K562 (cell line): ENCODE data around the gene GPR55. TPM values are rescaled to one million over a fixed set of nuclear protein-coding genes. Genes with fewer than 3 reads are reported as not detected.

Experiments used
- ATAC-seq: fragments of 200-7000 bp; cut with Tn5 transposase; 3 replicates; pipeline ENCODE4 v1.9.1; 2020; ENCODE audit warnings: moderate library complexity
- BruUV-seq: library from RNA; stranded (reverse); fragments of 400-500 nt; replicated peaks from 2 replicates; lab custom pipeline; 2021; lab: Mats Ljungman, UMichigan
- CTCF ChIA-PET: fragments of 300-600 bp; formaldehyde crosslinking; extraction: SDS; loops from one replicate; lab custom pipeline; 2021; ENCODE audit warnings: low intra/inter-chr PET ratio; lab: Yijun Ruan, JAX
- POLR2A ChIA-PET: fragments of 300-600, 350-650 bp; sonication (Branson Sonifier 250); formaldehyde crosslinking; extraction: SDS; loops from one replicate; lab custom pipeline; 2021; ENCODE audit warnings: antibody characterized with exemption, inconsistent platforms; lab: Yijun Ruan, JAX
- DNase-seq, 4 experiments: peaks; one replicate each; pipeline versions ENCODE4 v3.0.0 to v3.0.0-alpha.2; 2011 to 2018; ENCODE audit warnings: low spot score in 3 of 4, mixed read lengths in 3 of 4; ENCODE audit errors: extremely low read depth in 1 of 4
- FAIRE-seq: peaks from 2 replicates; lab custom pipeline; 2011; peaks lifted over from hg19 to GRCh38; lab: Jason Lieb, UNC
- H2AFZ ChIP-seq: 2 replicates; pipeline ENCODE4 v1.6.0; 2011; ENCODE audit warnings: low read depth, low read length, control low read depth, inconsistent platforms
- H3K27ac ChIP-seq: fragments of 200-600 bp; 3 replicates; pipeline ENCODE4 v1.8.0; 2011; ENCODE audit warnings: low read depth, mild to moderate bottlenecking, control low read depth, inconsistent platforms, low read length, moderate library complexity, mixed read lengths; ENCODE audit errors: extremely low read depth
- H3K27me3 ChIP-seq, 2 experiments: fragments of 300-600 bp in 1 of 2; 2 replicates in 1 of 2; 3 replicates in 1 of 2; pipeline versions ENCODE4 v1.6.0 to v1.8.0; 2011; ENCODE audit warnings: inconsistent platforms in 2 of 2, low read length in 2 of 2, mild to moderate bottlenecking in 1 of 2, mixed read lengths in 1 of 2, moderate library complexity in 1 of 2; ENCODE audit not compliant: control insufficient read depth in 2 of 2, insufficient read depth in 2 of 2
- H3K36me3 ChIP-seq: fragments of 300-600 bp; 3 replicates; pipeline ENCODE4 v1.8.0; 2011; ENCODE audit warnings: mild to moderate bottlenecking, low read length, inconsistent platforms; ENCODE audit not compliant: control insufficient read depth, insufficient read depth
- H3K4me1 ChIP-seq, 2 experiments: fragments of 200-600 bp in 1 of 2; replicated peaks in 1 of 2; 2 replicates in 1 of 2; 3 replicates in 1 of 2; pipeline versions ENCODE4 v1.5.1 to v1.8.0; 2011; ENCODE audit warnings: inconsistent platforms in 2 of 2, low read length in 2 of 2, mild to moderate bottlenecking in 1 of 2, mixed read lengths in 1 of 2, moderate library complexity in 1 of 2; ENCODE audit not compliant: control insufficient read depth in 2 of 2, insufficient read depth in 2 of 2
- H3K4me2 ChIP-seq: 2 replicates; pipeline ENCODE4 v1.6.1; 2011; ENCODE audit warnings: low read length, control low read depth, inconsistent platforms, mixed read lengths; ENCODE audit not compliant: insufficient read depth
- H3K4me3 ChIP-seq: fragments of 200-600 bp; sonication (generic), shearing (Covaris generic); 2 replicates; pipeline ENCODE4 v1.5.1; 2016; ENCODE audit warnings: control low read depth, inconsistent platforms
- H3K79me2 ChIP-seq: fragments of 200-600 bp; 3 replicates; pipeline ENCODE4 v1.8.0; 2011; ENCODE audit warnings: low read length, inconsistent platforms; ENCODE audit not compliant: control insufficient read depth, insufficient read depth
- H3K9ac ChIP-seq, 2 experiments: 2 replicates each; pipeline versions ENCODE4 v1.6.0 to v1.6.1; 2011; ENCODE audit warnings: low read depth in 2 of 2, low read length in 2 of 2, control low read depth in 1 of 2, inconsistent platforms in 1 of 2, mild to moderate bottlenecking in 1 of 2, mixed read lengths in 1 of 2; ENCODE audit not compliant: insufficient read depth in 1 of 2
- H3K9me1 ChIP-seq: one replicate; pipeline ENCODE4 v1.6.0; 2011; ENCODE audit warnings: inconsistent platforms, mild to moderate bottlenecking, low read length, moderate library complexity; ENCODE audit not compliant: control insufficient read depth, insufficient read depth
- H3K9me3 ChIP-seq: replicated peaks from 2 replicates; pipeline ENCODE4 v1.5.1; 2011; ENCODE audit warnings: low read depth, low read length, inconsistent platforms; ENCODE audit not compliant: control insufficient read depth, insufficient read depth
- H4K20me1 ChIP-seq: replicated peaks from 2 replicates; pipeline ENCODE4 v1.6.1; 2011; ENCODE audit warnings: low read length, inconsistent platforms, mixed read lengths; ENCODE audit not compliant: control insufficient read depth, insufficient read depth
- BCOR ChIP-seq: fragments of 450-650 bp; IDR thresholded peaks from 2 replicates; pipeline ENCODE4 v1.6.1; 2016
- E2F3 ChIP-seq: fragments of 250-450 bp; sonication (Bioruptor Pico); IDR thresholded peaks from 2 replicates; pipeline ENCODE4 v1.4.0; 2020; ENCODE audit warnings: mild to moderate bottlenecking
- FOSL1 ChIP-seq: fragments of 200-800 bp; sonication (Bioruptor generic); conservative IDR thresholded peaks from 2 replicates; pipeline ENCODE4 v1.6.1; 2016; ENCODE audit warnings: missing genetic modification characterization, missing compliant biosample characterization
- HDAC6 ChIP-seq: IDR thresholded peaks from 2 replicates; pipeline ENCODE4 v1.6.1; 2012; ENCODE audit warnings: low read depth, mild to moderate bottlenecking, control low read depth, inconsistent platforms, low read length, moderate library complexity
- HSF4 ChIP-seq: fragments of 250-450 bp; sonication (Bioruptor Pico); IDR thresholded peaks from 2 replicates; pipeline ENCODE4 v2.1.2; 2022; ENCODE audit warnings: mild to moderate bottlenecking, moderate library complexity, borderline replicate concordance
- ZZZ3 ChIP-seq: fragments of 450-650 bp; IDR thresholded peaks from 2 replicates; pipeline ENCODE4 v1.6.1; 2016; ENCODE audit warnings: antibody characterized with exemption, mild to moderate bottlenecking, moderate library complexity
- WGBS: fragments of 100-300 bp; shearing (Covaris generic); methylation state at CpG from one replicate; pipeline ENCODE4 v1.1.6; 2016; ENCODE audit warnings: low coverage, mixed read lengths; ENCODE audit not compliant: insufficient coverage; ENCODE audit errors: missing lambda C conversion rate; 5-methylcytosine and 5-hydroxymethylcytosine counted together
- in situ Hi-C: fragments of 300-500 bp; cut with MboI; formaldehyde crosslinking; loops from 4 replicates; pipeline ENCODE4 v1.15.0; 2018; ENCODE audit warnings: inconsistent platforms, mixed read lengths
- intact Hi-C: fragments of 100-400 bp; cut with micrococcal nuclease; formaldehyde crosslinking; loops from 2 replicates; pipeline ENCODE4 v1.14.2; 2022
- polyA plus RNA-seq, 8 experiments: library from polyadenylated mRNA; depleted of rRNA in 4 of 8; stranded (reverse) in 5 of 8; unstranded in 3 of 8; fragments of >200 nt; fragmentation: Nextera tagmentation in 2 of 8; fragmentation: Illumina TruSeq in 1 of 8; extraction: Ambion mirVana in 2 of 8; extraction: Trizol in 1 of 8; gene quantifications; 2 replicates each; pipeline versions ENCODE4 v1.2.1 to v1.2.3, GENCODE V29; 2011 to 2014; ENCODE audit warnings: inconsistent platforms in 1 of 8, missing spikeins in 1 of 8
- total RNA-seq, 7 experiments: library from RNA; depleted of rRNA in 6 of 7; stranded (reverse); fragments of >200 nt in 6 of 7; fragmentation: Illumina TruSeq in 2 of 7; extraction: Trizol in 2 of 7; gene quantifications; 2 replicates each; pipeline versions ENCODE4 v1.2.1 to v1.2.3, GENCODE V29; 2011 to 2021; ENCODE audit warnings: low replicate concordance in 1 of 7
- TF ChIP-seq, protein P1 (sequence below): sonication (generic); formaldehyde crosslinking; IDR thresholded peaks from 2 replicates; pipeline ENCODE4 v1.8.1; 2022; ENCODE audit warnings: missing genetic modification reagents
- TF ChIP-seq, protein P2 (sequence below): sonication (generic); formaldehyde crosslinking; IDR thresholded peaks from 2 replicates; pipeline ENCODE4 v1.9.0; 2022; ENCODE audit warnings: mild to moderate bottlenecking, missing genetic modification reagents
- TF ChIP-seq, protein P3 (sequence below): sonication (generic); formaldehyde crosslinking; IDR thresholded peaks from 2 replicates; pipeline ENCODE4 v1.8.0; 2022; ENCODE audit warnings: mild to moderate bottlenecking, missing genetic modification reagents

Gene GPR55
- total and polyA plus RNA-seq, 9 of the 15 experiments (the other 6 are each of a cell fraction or from before 2014, with no cell fraction given): 0.11 to 0.49 (median 0.27) TPM

DNA sequence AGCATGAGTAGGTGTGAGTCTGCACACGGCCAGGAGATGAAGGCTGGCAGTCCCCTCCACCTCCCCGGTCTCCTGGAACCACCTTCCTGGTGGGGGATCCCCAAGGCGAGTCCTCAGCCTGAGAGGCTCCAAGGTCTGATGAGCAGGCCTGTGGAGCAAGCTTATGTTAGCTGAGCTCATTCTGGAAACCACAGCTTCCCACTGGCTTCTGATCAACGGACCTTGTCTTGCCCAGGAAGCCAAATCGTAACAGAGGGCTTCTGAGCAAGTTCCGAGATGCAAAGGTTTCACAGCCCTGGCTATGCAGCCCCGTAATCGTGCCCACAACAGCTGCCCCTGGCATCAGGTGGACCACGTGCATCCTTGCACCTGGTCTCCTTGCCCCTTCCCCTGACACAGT is 28.8 kb upstream of the GPR55 start:
- Histone ChIP-seq H4K20me1 (no peaks in the 10 kb centered on the region), H3K9ac (no peak overlapping the region), H3K9me3 (no peaks in the 10 kb centered on the region), H2AFZ (no peak overlapping the region), H3K27ac (no peak overlapping the region), H3K4me3 (no peak overlapping the region), H3K4me1 (peaks cover 0 to 4% of the 10 kb centered on the region in 2 experiments; a peak in 1 of 5 replicates), H3K36me3 (no peaks in the 10 kb centered on the region), H3K79me2 (no peaks in the 10 kb centered on the region), H3K9me1 (no peaks in the 10 kb centered on the region), H3K27me3 (peaks cover 9 to 40% of the 10 kb centered on the region in 2 experiments; a peak in 4 of 5 replicates), H3K4me2 (no peak overlapping the region)
- intact Hi-C loops: no loop called here
- DNase-seq (no peak), FAIRE-seq (no peak), ATAC-seq (no peak)
- BruUV-seq: no TSS peak
- ChIA-PET CTCF (no interaction called here), POLR2A (no interaction called here)
- in situ Hi-C loops: no loop called here
- WGBS: 0% methylated on average over 7 of the region's 9 CpGs
- no peak for TF ChIP-seq HSF4
- no peak for TF ChIP-seq HDAC6
- no peak for TF ChIP-seq BCOR
- TF ChIP-seq, protein P1, sequence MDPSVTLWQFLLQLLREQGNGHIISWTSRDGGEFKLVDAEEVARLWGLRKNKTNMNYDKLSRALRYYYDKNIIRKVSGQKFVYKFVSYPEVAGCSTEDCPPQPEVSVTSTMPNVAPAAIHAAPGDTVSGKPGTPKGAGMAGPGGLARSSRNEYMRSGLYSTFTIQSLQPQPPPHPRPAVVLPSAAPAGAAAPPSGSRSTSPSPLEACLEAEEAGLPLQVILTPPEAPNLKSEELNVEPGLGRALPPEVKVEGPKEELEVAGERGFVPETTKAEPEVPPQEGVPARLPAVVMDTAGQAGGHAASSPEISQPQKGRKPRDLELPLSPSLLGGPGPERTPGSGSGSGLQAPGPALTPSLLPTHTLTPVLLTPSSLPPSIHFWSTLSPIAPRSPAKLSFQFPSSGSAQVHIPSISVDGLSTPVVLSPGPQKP: no peak
- TF ChIP-seq, protein P2, sequence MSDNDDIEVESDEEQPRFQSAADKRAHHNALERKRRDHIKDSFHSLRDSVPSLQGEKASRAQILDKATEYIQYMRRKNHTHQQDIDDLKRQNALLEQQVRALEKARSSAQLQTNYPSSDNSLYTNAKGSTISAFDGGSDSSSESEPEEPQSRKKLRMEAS: no peak
- TF ChIP-seq, protein P3, sequence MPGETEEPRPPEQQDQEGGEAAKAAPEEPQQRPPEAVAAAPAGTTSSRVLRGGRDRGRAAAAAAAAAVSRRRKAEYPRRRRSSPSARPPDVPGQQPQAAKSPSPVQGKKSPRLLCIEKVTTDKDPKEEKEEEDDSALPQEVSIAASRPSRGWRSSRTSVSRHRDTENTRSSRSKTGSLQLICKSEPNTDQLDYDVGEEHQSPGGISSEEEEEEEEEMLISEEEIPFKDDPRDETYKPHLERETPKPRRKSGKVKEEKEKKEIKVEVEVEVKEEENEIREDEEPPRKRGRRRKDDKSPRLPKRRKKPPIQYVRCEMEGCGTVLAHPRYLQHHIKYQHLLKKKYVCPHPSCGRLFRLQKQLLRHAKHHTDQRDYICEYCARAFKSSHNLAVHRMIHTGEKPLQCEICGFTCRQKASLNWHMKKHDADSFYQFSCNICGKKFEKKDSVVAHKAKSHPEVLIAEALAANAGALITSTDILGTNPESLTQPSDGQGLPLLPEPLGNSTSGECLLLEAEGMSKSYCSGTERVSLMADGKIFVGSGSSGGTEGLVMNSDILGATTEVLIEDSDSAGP (CRISPR knock-in tag): no peak
- no peak for TF ChIP-seq E2F3 (CRISPR knock-in tag)
- no peak for TF ChIP-seq FOSL1 (tag)
- TF ChIP-seq ZZZ3: no peak
